ENCODE data around the gene LMX1A. TPM values are rescaled to one million over a fixed set of nuclear protein-coding genes. Genes with fewer than 3 reads are reported as not detected.

The LMX1A gene
- total and polyA plus RNA-seq, 2 of the 13 experiments (the other 11 are each of a cell fraction or from before 2014, with no cell fraction given): 0.07 TPM; not detected in 1

- TF ChIP-seq ZNF710 (CRISPR knock-in tag; IDR thresholded peaks at IDR 0.05; ENCODE audit: borderline replicate concordance) (no peak), ZSCAN20 (CRISPR knock-in tag; IDR thresholded peaks at IDR 0.05; ENCODE audit: borderline replicate concordance) (no peak), ZNF691 (CRISPR knock-in tag; IDR thresholded peaks at IDR 0.05; ENCODE audit: borderline replicate concordance, low read depth) (no peak), ARNT (IDR thresholded peaks at IDR 0.05) (no peak), GLI4 (CRISPR knock-in tag; IDR thresholded peaks at IDR 0.05; ENCODE audit: borderline replicate concordance) (no peak)
Measured at GRCh38 chr1:165316153-165316772, 40.3 kb downstream of the LMX1A start (continued).

- no peaks in the 10 kb centered on the region for H3K9me3 ChIP-seq (ENCODE audit: low read length)
- in situ Hi-C loops (cut with HindIII; ENCODE audit: extremely low pct_ligation_motif_present, low pct_unique_long_range_greater_than_20kb) (no loop called here), intact Hi-C loops (cut with micrococcal nuclease; ENCODE audit: unreplicated experiment) (no loop called here)
- CTCF ChIA-PET (ENCODE audit: low intra/inter-chr PET ratio, low total read pairs): no interaction called here
- TF ChIP-seq ZBTB42 (CRISPR knock-in tag; IDR thresholded peaks at IDR 0.05) (no peak), ZMAT3 (CRISPR knock-in tag; conservative IDR thresholded peaks at IDR 0.05) (no peak), MTA1 (CRISPR knock-in tag; IDR thresholded peaks at IDR 0.05; ENCODE audit: borderline replicate concordance) (no peak), ZNF720 (CRISPR knock-in tag; IDR thresholded peaks at IDR 0.05) (no peak), ZFP36L1 (CRISPR knock-in tag; IDR thresholded peaks at IDR 0.05) (no peak), NBN (conservative IDR thresholded peaks at IDR 0.05) (no peak), SIN3A (IDR thresholded peaks at IDR 0.05; ENCODE audit: borderline replicate concordance, low read depth, low read length) (no peak), TCF7L2 (IDR thresholded peaks at IDR 0.05; ENCODE audit: low read depth, low read length) (no peak), RAD21 (CRISPR knock-in tag; IDR thresholded peaks at IDR 0.05) (no peak), ATF5 (CRISPR knock-in tag; IDR thresholded peaks at IDR 0.05; ENCODE audit: low read depth) (no peak), TBP (CRISPR knock-in tag; IDR thresholded peaks at IDR 0.05) (no peak), FOXJ3 (CRISPR knock-in tag; IDR thresholded peaks at IDR 0.05; ENCODE audit: borderline replicate concordance) (no peak), PITX1 (CRISPR knock-in tag; IDR thresholded peaks at IDR 0.05) (no peak), CREM (IDR thresholded peaks at IDR 0.05) (no peak), CREM (CRISPR knock-in tag; IDR thresholded peaks at IDR 0.05) (no peak), ZNF672 (CRISPR knock-in tag; IDR thresholded peaks at IDR 0.05) (no peak), PLRG1 (conservative IDR thresholded peaks at IDR 0.05) (no peak), SNAPC2 (CRISPR knock-in tag; IDR thresholded peaks at IDR 0.05) (no peak), KDM2A (CRISPR knock-in tag; IDR thresholded peaks at IDR 0.05; ENCODE audit: borderline replicate concordance, low read depth) (no peak)
- H3K4me3 ChIP-seq (replicated peaks in 1 of 3; ENCODE audit: insufficient read depth in 1 of 3, low read depth in 2 of 3, low read length in 3 of 3): no peak overlapping the region
- DNase-seq (ENCODE audit: low spot score) (no peak), FAIRE-seq (no peak), ATAC-seq (no peak)
- no peaks in the 10 kb centered on the region for H4K20me1 ChIP-seq (ENCODE audit: insufficient read depth, low read length)
- no peak overlapping the region for H3K4me2 ChIP-seq (ENCODE audit: low read depth, low read length)
- H3K36me3 ChIP-seq (replicated peaks in 1 of 2; ENCODE audit: control insufficient read depth in 1 of 2, insufficient read depth in 2 of 2, low read length in 2 of 2): no peaks in the 10 kb centered on the region
- no peaks in the 10 kb centered on the region for H3K27me3 ChIP-seq (ENCODE audit: control insufficient read depth in 1 of 2, insufficient read depth in 2 of 2, low read length in 2 of 2)
- POLR2A ChIA-PET: no interaction called here
- H3K79me2 ChIP-seq (ENCODE audit: insufficient read depth, low read length): no peaks in the 10 kb centered on the region
- no TSS peak for BruUV-seq (replicated peaks)
- H2AFZ ChIP-seq (ENCODE audit: low read length): no peak overlapping the region
- no peaks in the 10 kb centered on the region for H3K4me1 ChIP-seq (ENCODE audit: insufficient read depth, low read length)
- no peak overlapping the region for H3K9ac ChIP-seq (ENCODE audit: insufficient read depth, low read depth, low read length)
- 43% methylated on average over 3 of the region's 3 CpGs for whole genome bisulfite sequencing (ENCODE audit: low lambda C conversion rate)
- no peak overlapping the region for H3K27ac ChIP-seq (ENCODE audit: extremely low read length, insufficient read depth, low read length)
Measured at GRCh38 chr1:165315481-165315880, 41.0 kb downstream of the LMX1A start.
